ENCODE measurements around the gene PEX26. TPM values are rescaled to one million over a fixed set of nuclear protein-coding genes. Genes with fewer than 3 reads are reported as not detected.
A peak's percentile ranks its signal among the peaks of the same experiment; 100 is the strongest.

Gene PEX26
- total RNA-seq, 1 donor from 2014 or later = 49.7 TPM

DNA sequence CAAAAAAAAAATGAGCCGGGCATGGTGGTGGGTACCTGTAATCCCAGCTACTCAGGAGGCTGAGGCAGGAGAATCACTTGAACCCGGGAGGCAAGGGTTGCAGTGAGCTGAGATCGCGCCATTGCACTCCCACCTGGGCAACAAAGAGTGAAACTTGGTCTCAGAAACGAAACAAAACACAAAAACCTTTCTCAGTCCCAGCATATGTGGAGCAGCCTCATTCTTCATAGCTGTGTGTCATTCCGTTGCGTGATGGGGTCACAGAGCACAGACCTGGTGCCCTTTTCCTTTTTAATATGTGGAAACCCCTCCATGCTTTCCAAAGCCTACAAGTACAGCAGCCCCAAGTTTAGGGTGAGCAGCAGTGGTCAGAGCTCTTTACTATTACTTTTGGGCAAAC, 13.7 kb downstream of the PEX26 start:
- H3K27me3 Mint-ChIP-seq (ENCODE audit: unreplicated experiment) = peaks cover 6% of the 10 kb centered on the region
- H3K36me3 Mint-ChIP-seq (ENCODE audit: low read depth, unreplicated experiment) = peaks cover 20% of the 10 kb centered on the region
- no peak for DNase-seq (ENCODE audit: low spot score)
- TF ChIP-seq, protein P1, sequence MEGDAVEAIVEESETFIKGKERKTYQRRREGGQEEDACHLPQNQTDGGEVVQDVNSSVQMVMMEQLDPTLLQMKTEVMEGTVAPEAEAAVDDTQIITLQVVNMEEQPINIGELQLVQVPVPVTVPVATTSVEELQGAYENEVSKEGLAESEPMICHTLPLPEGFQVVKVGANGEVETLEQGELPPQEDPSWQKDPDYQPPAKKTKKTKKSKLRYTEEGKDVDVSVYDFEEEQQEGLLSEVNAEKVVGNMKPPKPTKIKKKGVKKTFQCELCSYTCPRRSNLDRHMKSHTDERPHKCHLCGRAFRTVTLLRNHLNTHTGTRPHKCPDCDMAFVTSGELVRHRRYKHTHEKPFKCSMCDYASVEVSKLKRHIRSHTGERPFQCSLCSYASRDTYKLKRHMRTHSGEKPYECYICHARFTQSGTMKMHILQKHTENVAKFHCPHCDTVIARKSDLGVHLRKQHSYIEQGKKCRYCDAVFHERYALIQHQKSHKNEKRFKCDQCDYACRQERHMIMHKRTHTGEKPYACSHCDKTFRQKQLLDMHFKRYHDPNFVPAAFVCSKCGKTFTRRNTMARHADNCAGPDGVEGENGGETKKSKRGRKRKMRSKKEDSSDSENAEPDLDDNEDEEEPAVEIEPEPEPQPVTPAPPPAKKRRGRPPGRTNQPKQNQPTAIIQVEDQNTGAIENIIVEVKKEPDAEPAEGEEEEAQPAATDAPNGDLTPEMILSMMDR (IDR thresholded peaks at IDR 0.05; ENCODE audit: unreplicated experiment) = no peak
- H3K4me3 Mint-ChIP-seq (ENCODE audit: unreplicated experiment) = no peak overlapping the region
- H3K9me3 Mint-ChIP-seq (ENCODE audit: unreplicated experiment) = no peaks in the 10 kb centered on the region
- H3K4me1 Mint-ChIP-seq (ENCODE audit: unreplicated experiment) = peaks cover 16% of the 10 kb centered on the region
- H3K27ac Mint-ChIP-seq (ENCODE audit: unreplicated experiment) = no peak overlapping the region

DNA sequence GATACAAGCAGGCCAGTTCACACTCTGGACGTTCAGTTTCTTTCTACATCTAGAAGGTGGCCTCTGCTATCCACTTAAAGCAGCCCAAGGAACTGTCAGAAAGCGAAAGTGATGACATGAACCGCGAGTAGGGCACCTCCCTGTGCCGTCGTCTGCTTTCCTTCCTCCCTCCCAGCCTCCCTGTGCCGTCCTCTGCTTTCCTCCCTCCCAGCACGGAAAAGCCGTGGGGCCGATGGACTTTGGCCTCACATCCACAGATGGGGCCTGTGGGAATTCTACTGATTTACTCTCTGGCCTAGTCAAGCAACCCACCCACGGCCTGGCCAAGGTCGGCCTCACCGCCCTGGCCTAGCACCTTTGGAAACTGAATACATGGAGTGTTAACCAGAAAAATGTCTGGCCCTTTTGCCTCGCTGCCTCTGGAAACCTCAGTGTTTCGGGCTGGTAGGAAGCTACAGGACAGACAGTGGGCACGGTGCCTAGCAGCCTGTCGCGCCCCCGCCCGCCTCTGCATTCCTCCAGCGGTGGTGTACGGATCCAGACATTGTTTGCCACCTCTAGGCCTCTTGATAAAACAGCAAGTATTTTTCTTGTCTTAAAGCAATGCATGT, 14.2 kb downstream of the PEX26 start:
- Mint-ChIP-seq H3K4me3 (ENCODE audit: unreplicated experiment) (no peak overlapping the region), H3K36me3 (ENCODE audit: low read depth, unreplicated experiment) (peaks cover 23% of the 10 kb centered on the region), H3K4me1 (ENCODE audit: unreplicated experiment) (peaks cover 16% of the 10 kb centered on the region), H3K9me3 (ENCODE audit: unreplicated experiment) (no peaks in the 10 kb centered on the region), H3K27ac (ENCODE audit: unreplicated experiment) (no peak overlapping the region), H3K27me3 (ENCODE audit: unreplicated experiment) (peaks cover 6% of the 10 kb centered on the region)
- no peak for DNase-seq (ENCODE audit: low spot score)
- TF ChIP-seq, protein P1 (IDR thresholded peaks at IDR 0.05; ENCODE audit: unreplicated experiment) = no peak

DNA sequence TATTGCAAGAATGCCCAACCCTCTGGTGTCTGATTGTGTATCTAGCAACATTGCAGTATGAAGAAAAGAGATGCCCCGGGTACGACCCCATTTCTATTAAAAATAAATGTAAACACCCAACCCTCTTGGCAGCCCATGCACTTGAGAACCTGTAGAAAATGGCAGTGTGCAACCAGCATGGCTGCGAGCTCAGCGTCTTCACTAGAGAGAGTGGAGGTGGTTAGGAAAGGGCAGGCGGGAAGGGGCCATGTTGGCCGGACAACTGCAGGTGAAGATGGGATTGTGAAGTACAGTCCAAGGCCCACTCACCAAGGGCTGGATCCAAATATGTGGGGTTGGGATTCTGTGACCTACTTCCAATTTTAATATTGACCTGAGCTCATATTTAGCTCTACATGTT, 15.9 kb downstream of the PEX26 start:
- no peak overlapping the region for H3K27ac Mint-ChIP-seq (ENCODE audit: unreplicated experiment)
- peaks cover 23% of the 10 kb centered on the region for H3K36me3 Mint-ChIP-seq (ENCODE audit: low read depth, unreplicated experiment)

DNA sequence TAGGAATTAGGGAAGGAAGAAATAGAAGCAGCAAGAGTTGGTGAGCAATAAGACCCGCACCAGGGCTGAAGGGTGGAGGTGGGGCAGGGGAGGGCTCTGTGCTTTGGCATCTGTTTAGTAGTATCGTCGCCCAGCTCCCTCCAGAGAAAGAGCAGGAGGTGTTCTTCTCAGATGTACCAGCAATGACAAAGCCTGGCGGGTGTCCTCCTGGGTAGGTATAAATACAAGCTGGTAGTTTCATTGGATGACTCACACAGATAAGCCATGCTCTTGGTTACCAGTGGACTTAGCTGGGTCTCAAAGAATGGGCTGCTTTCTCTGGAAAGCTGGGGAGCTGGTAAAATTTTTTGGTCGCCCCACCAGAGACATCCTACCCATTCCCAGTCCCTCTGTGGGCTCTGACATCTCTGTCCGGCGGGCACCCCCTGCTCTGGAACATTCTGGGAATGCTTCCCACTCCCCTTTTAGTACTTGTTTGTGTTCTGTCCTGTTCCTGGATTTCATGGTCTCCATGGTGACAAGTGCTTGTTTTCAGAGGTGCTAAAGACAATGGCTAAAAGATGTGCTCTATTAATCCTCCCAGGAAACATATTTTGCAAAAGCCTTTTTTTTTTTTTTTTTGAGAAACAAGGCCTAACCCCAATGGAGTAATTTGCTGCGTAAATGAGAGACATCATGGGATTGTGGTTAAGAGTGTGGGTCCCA, 17.5 kb downstream of the PEX26 start:
- TF ChIP-seq, protein P1 (IDR thresholded peaks at IDR 0.05; ENCODE audit: unreplicated experiment) = no peak
- peak overlapping the region; percentile 25 for H3K4me3 Mint-ChIP-seq (ENCODE audit: unreplicated experiment)
- H3K27me3 Mint-ChIP-seq (ENCODE audit: unreplicated experiment) = peaks cover 6% of the 10 kb centered on the region
- peaks cover 19% of the 10 kb centered on the region for H3K36me3 Mint-ChIP-seq (ENCODE audit: low read depth, unreplicated experiment)
- peak overlapping the region; percentile 87 for H3K27ac Mint-ChIP-seq (ENCODE audit: unreplicated experiment)
- H3K4me1 Mint-ChIP-seq (ENCODE audit: unreplicated experiment) = peaks cover 7% of the 10 kb centered on the region
- H3K9me3 Mint-ChIP-seq (ENCODE audit: unreplicated experiment) = no peaks in the 10 kb centered on the region
- DNase-seq (ENCODE audit: low spot score) = no peak

More for the DNA sequence above, 15.9 kb downstream of the PEX26 start:
- no peak overlapping the region for H3K4me3 Mint-ChIP-seq (ENCODE audit: unreplicated experiment)
- no peaks in the 10 kb centered on the region for H3K9me3 Mint-ChIP-seq (ENCODE audit: unreplicated experiment)
- peaks cover 6% of the 10 kb centered on the region for H3K27me3 Mint-ChIP-seq (ENCODE audit: unreplicated experiment)
- TF ChIP-seq, protein P1 (IDR thresholded peaks at IDR 0.05; ENCODE audit: unreplicated experiment) = no peak
- peaks cover 9% of the 10 kb centered on the region for H3K4me1 Mint-ChIP-seq (ENCODE audit: unreplicated experiment)
- no peak for DNase-seq (ENCODE audit: low spot score)

DNA sequence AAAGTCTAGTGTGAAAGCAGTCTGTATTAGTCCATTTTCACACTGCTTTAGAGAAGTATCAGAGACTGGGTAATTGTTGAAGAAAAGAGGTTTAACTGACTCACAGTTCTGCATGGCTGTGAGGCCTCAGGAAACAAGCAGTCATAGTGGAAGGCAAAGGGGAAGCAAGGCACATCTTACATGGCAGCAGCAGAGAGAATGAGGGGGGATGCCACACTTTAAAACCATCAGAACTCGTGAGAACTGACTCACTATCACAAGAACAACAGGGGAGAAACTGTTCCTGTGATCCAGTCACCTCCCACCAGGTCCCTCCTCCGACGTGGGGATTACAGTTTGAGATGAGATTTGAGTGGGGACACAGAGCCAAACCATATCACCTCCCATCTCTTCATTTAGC, 19.0 kb downstream of the PEX26 start:
- H3K4me3 Mint-ChIP-seq (ENCODE audit: unreplicated experiment) = no peak overlapping the region
- no peaks in the 10 kb centered on the region for H3K9me3 Mint-ChIP-seq (ENCODE audit: unreplicated experiment)
- TF ChIP-seq, protein P1 (IDR thresholded peaks at IDR 0.05; ENCODE audit: unreplicated experiment) = no peak
- peaks cover 19% of the 10 kb centered on the region for H3K36me3 Mint-ChIP-seq (ENCODE audit: low read depth, unreplicated experiment)
- DNase-seq (ENCODE audit: low spot score) = no peak
- H3K27ac Mint-ChIP-seq (ENCODE audit: unreplicated experiment) = no peak overlapping the region
- H3K4me1 Mint-ChIP-seq (ENCODE audit: unreplicated experiment) = peaks cover 7% of the 10 kb centered on the region
- peaks cover 2% of the 10 kb centered on the region for H3K27me3 Mint-ChIP-seq (ENCODE audit: unreplicated experiment)
